ENCODE results near the gene VSIG10L2.

Gene VSIG10L2

GRCh38 chr11:125947419-125948277, 1.8 kb downstream of the VSIG10L2 start:
- ATAC-seq: no peak
- TF ChIP-seq PPARA (CRISPR knock-in tag; IDR thresholded peaks at IDR 0.05; ENCODE audit: borderline replicate concordance) (no peak), PATZ1 (CRISPR knock-in tag; IDR thresholded peaks at IDR 0.05; ENCODE audit: borderline replicate concordance) (no peak), ISL1 (CRISPR knock-in tag; IDR thresholded peaks at IDR 0.05) (no peak), ESRRG (CRISPR knock-in tag; IDR thresholded peaks at IDR 0.05) (no peak), CSDC2 (CRISPR knock-in tag; IDR thresholded peaks at IDR 0.05) (no peak), ARNTL (CRISPR knock-in tag; IDR thresholded peaks at IDR 0.05; ENCODE audit: borderline replicate concordance, low read depth) (no peak), CSRNP3 (CRISPR knock-in tag; IDR thresholded peaks at IDR 0.05) (no peak), CREB5 (CRISPR knock-in tag; IDR thresholded peaks at IDR 0.05; ENCODE audit: low read depth) (no peak), ZNF8 (CRISPR knock-in tag; IDR thresholded peaks at IDR 0.05) (no peak)

- TF ChIP-seq CREB5 (CRISPR knock-in tag; IDR thresholded peaks at IDR 0.05; ENCODE audit: low read depth) (no peak), ZNF70 (CRISPR knock-in tag; IDR thresholded peaks at IDR 0.05) (no peak), BACH2 (CRISPR knock-in tag; IDR thresholded peaks at IDR 0.05; ENCODE audit: borderline replicate concordance) (no peak), RARB (CRISPR knock-in tag; IDR thresholded peaks at IDR 0.05) (no peak), CSRNP3 (CRISPR knock-in tag; IDR thresholded peaks at IDR 0.05) (no peak), ZC3H10 (CRISPR knock-in tag; IDR thresholded peaks at IDR 0.05) (no peak)
These were observed 2.6 kb downstream of the VSIG10L2 start for GRCh38 chr11:125948278-125949051.

GRCh38 chr11:125949271-125950177, 3.7 kb downstream of the VSIG10L2 start:
- no peak for ATAC-seq
- no peak for TF ChIP-seq TSHZ2 (CRISPR knock-in tag; IDR thresholded peaks at IDR 0.05)
- no peak for TF ChIP-seq CREB5 (CRISPR knock-in tag; IDR thresholded peaks at IDR 0.05; ENCODE audit: low read depth)
- no peak for TF ChIP-seq ESRRG (CRISPR knock-in tag; IDR thresholded peaks at IDR 0.05)
- TF ChIP-seq ZNF70 (CRISPR knock-in tag; IDR thresholded peaks at IDR 0.05): no peak
- TF ChIP-seq CSDC2 (CRISPR knock-in tag; IDR thresholded peaks at IDR 0.05): no peak
- TF ChIP-seq PPARA (CRISPR knock-in tag; IDR thresholded peaks at IDR 0.05; ENCODE audit: borderline replicate concordance): no peak
- no peak for TF ChIP-seq OSR1 (CRISPR knock-in tag; IDR thresholded peaks at IDR 0.05)
- TF ChIP-seq CSRNP3 (CRISPR knock-in tag; IDR thresholded peaks at IDR 0.05): no peak
- no peak for TF ChIP-seq ZFP30 (CRISPR knock-in tag; IDR thresholded peaks at IDR 0.05)
- TF ChIP-seq BACH2 (CRISPR knock-in tag; IDR thresholded peaks at IDR 0.05; ENCODE audit: borderline replicate concordance): no peak
- TF ChIP-seq ARNTL (CRISPR knock-in tag; IDR thresholded peaks at IDR 0.05; ENCODE audit: borderline replicate concordance, low read depth): no peak

More at GRCh38 chr11:125948278-125949051, 2.6 kb downstream of the VSIG10L2 start:
- no peak for ATAC-seq

Measured in SK-N-SH treated with all-trans-retinoic acid at 6 μM for 48 hours (cell line).